Endothelial cell (in vitro differentiated cells): Measurements from ENCODE around the gene TRIM44. TPM values are rescaled to one million over a fixed set of nuclear protein-coding genes. Genes with fewer than 3 reads are reported as not detected.

Experiments
- DNase-seq: peaks from one replicate; pipeline ENCODE4 v3.0.0; 2021; ENCODE audit warnings: low spot score
- H3K27ac Mint-ChIP-seq: one replicate; pipeline ENCODE4 v1.8.0; 2021; ENCODE audit warnings: mixed read lengths, inconsistent platforms; ENCODE audit not compliant: unreplicated experiment
- H3K27me3 Mint-ChIP-seq: one replicate; pipeline ENCODE4 v1.8.0; 2021; ENCODE audit warnings: mild to moderate bottlenecking, moderate library complexity, mixed read lengths, inconsistent platforms; ENCODE audit not compliant: unreplicated experiment
- H3K36me3 Mint-ChIP-seq: one replicate; pipeline ENCODE4 v1.8.0; 2021; ENCODE audit warnings: mild to moderate bottlenecking, low read depth, mixed read lengths, inconsistent platforms; ENCODE audit not compliant: unreplicated experiment
- H3K4me1 Mint-ChIP-seq: one replicate; pipeline ENCODE4 v1.8.0; 2021; ENCODE audit warnings: mild to moderate bottlenecking, mixed read lengths, inconsistent platforms; ENCODE audit not compliant: unreplicated experiment
- H3K4me3 Mint-ChIP-seq: one replicate; pipeline ENCODE4 v1.8.0; 2021; ENCODE audit warnings: mild to moderate bottlenecking, mixed read lengths, inconsistent platforms; ENCODE audit not compliant: unreplicated experiment
- H3K9me3 Mint-ChIP-seq: one replicate; pipeline ENCODE4 v1.8.0; 2021; ENCODE audit warnings: mixed read lengths, inconsistent platforms; ENCODE audit not compliant: unreplicated experiment
- total RNA-seq: library from RNA; stranded (reverse); fragmentation: NEBNext Ultra II Directional; extraction: Animal tissue kit (Norgen Biotek cat#: 25700); gene quantifications from one replicate; pipeline ENCODE4 v1.2.1, GENCODE V29; 2021; ENCODE audit not compliant: unreplicated experiment
- TF ChIP-seq, protein P1 (sequence below): fragments of 200-600 bp; sonication (generic); IDR thresholded peaks from one replicate; pipeline ENCODE4 v1.5.0; 2021; ENCODE audit warnings: antibody characterized with exemption; ENCODE audit not compliant: unreplicated experiment

Gene TRIM44
- total RNA-seq, 1 donor from 2014 or later = 48.6 TPM

DNA sequence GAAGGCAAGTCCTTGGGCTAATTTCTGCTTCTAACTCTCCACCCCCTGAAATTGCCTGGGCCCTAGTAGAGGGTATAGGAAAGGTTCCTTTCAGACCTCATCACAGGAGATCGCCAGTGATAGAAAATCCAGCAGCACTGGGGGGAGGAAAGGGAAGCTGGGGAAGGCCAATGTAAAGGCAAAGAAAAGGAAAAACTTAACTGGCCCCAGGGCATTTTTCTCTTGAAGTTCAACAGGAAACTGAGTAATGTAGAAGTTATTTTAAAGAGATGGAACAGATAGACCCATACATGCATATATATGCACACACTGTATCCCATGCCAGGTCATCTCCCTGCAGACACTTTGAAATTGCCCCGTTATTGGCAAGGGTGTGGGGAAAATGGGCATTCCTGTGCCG is 134.0 kb downstream of the TRIM44 start:
- peaks cover 2% of the 10 kb centered on the region for H3K27me3 Mint-ChIP-seq
- peak; percentile 18 for DNase-seq
- H3K27ac Mint-ChIP-seq = peak overlapping the region; percentile 90
- H3K4me3 Mint-ChIP-seq = peak overlapping the region; percentile 44
- peaks cover 35% of the 10 kb centered on the region for H3K4me1 Mint-ChIP-seq
- peaks cover 6% of the 10 kb centered on the region for H3K36me3 Mint-ChIP-seq
- no peaks in the 10 kb centered on the region for H3K9me3 Mint-ChIP-seq
- TF ChIP-seq, protein P1, sequence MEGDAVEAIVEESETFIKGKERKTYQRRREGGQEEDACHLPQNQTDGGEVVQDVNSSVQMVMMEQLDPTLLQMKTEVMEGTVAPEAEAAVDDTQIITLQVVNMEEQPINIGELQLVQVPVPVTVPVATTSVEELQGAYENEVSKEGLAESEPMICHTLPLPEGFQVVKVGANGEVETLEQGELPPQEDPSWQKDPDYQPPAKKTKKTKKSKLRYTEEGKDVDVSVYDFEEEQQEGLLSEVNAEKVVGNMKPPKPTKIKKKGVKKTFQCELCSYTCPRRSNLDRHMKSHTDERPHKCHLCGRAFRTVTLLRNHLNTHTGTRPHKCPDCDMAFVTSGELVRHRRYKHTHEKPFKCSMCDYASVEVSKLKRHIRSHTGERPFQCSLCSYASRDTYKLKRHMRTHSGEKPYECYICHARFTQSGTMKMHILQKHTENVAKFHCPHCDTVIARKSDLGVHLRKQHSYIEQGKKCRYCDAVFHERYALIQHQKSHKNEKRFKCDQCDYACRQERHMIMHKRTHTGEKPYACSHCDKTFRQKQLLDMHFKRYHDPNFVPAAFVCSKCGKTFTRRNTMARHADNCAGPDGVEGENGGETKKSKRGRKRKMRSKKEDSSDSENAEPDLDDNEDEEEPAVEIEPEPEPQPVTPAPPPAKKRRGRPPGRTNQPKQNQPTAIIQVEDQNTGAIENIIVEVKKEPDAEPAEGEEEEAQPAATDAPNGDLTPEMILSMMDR = no peak

DNA sequence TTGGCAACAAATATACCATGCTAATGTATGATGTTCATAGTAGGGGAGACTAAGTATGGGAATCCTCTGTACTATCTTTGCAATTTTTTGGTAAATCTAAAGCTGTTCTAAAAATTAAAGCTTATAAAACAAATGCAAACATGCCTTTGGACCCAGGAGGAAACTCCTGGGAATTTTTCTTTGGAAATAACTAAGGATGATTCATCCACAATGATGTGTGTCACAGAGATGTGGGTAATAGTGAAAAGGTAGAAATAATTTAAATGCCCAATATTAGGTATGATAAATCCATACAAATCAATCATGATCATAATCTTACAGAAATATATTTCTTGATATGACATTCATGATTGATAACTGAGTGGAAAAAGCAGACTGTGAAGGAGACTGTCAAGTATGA is 135.8 kb downstream of the TRIM44 start:
- Mint-ChIP-seq H3K4me1 (peaks cover 35% of the 10 kb centered on the region), H3K36me3 (no peaks in the 10 kb centered on the region), H3K27ac (no peak overlapping the region), H3K9me3 (no peaks in the 10 kb centered on the region), H3K27me3 (peaks cover 2% of the 10 kb centered on the region), H3K4me3 (no peak overlapping the region)
- no peak for DNase-seq
- TF ChIP-seq, protein P1 = no peak

DNA sequence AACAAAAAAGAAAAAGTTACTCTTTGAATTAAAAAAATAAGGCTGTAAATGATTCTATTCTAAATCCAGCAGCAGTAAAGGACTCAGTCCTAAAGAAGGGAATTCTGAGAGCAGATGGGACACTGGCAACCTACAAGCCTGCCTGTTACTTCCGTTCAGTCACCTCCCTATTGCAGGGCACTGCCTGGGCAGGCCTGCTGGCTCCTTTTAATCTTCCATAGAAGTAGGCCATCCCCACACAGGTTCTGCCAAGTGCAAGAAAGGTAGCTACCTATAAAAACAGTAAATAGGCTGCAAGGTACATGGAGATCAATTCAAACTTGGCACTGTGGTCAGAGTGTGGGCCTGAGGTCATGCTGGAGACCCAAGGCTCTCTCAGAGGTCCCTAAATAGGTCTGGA is 136.4 kb downstream of the TRIM44 start:
- Mint-ChIP-seq H3K36me3 (no peaks in the 10 kb centered on the region), H3K27ac (no peak overlapping the region), H3K4me3 (no peak overlapping the region), H3K4me1 (peaks cover 35% of the 10 kb centered on the region), H3K9me3 (no peaks in the 10 kb centered on the region), H3K27me3 (peaks cover 2% of the 10 kb centered on the region)
- no peak for DNase-seq
- TF ChIP-seq, protein P1 = no peak

DNA sequence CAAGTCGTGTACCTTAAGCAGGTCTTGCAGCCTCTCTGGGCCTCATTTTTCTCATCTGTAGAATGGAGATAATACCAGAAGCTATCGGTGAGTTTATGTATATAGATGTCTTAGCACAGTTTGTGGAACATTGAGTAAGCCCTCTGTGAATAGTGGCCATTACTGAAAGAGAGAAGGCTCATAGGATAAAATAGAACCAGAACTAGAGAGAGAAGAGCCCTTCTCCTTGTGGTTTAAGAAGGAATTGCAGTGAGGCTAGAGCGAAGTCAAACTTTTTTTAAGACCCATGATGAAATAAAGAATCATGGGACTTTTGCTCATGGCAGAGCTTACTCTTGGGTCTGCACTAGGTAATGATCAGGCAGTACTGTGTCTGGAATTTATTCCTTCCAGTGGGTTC is 137.1 kb downstream of the TRIM44 start:
- no peaks in the 10 kb centered on the region for H3K9me3 Mint-ChIP-seq
- H3K4me3 Mint-ChIP-seq = no peak overlapping the region
- no peak overlapping the region for H3K27ac Mint-ChIP-seq
- no peaks in the 10 kb centered on the region for H3K36me3 Mint-ChIP-seq
- peaks cover 35% of the 10 kb centered on the region for H3K4me1 Mint-ChIP-seq
- TF ChIP-seq, protein P1 = peak; percentile 62
- no peak for DNase-seq
- H3K27me3 Mint-ChIP-seq = peaks cover 2% of the 10 kb centered on the region

DNA sequence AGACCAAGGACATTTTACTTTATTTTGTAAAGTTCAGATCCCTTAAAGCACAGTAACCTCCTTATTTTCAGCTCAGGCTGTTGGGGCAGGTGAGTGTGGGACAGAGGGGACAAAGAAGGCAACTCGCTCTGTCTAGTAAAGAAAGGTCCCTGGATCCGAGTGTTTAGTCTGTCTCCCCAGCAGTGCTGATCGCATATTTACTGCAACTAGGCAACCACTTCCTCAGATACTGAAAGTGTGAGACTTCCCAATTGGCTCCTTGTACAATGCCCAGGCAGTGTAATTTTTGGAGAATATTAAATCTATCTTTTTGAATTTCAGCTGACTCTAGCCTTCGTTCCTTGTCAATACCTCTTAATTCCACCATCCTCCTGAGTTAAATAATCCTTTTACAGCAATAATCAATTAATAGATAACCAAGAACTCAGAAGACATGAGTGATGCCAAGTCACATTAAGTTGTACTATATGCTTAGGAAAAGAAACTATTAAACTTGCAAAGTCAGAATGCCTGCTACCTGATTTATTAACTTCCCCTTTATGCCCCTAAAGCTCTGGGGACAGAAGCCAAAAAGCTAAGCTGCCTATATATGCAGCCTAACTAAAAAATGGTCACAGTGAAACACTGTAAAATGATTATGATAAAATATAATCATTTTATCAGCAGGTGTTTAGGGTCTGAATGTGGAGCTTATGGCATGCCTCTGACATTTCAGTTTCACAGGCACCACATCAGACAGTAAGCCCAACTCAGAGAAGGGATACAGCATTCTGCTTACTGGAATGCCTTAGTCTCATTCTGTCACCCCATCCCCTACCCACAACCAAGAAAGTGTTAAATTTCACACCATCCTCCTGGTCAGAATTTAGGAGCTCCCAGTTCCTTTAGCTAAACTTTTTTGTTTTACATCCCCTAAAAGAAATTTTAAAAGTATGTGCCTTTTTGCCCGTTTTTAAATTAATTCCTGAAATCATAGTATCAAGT is 138.7 kb downstream of the TRIM44 start:
- no peaks in the 10 kb centered on the region for H3K9me3 Mint-ChIP-seq
- no peaks in the 10 kb centered on the region for H3K36me3 Mint-ChIP-seq
- peaks cover 4% of the 10 kb centered on the region for H3K27me3 Mint-ChIP-seq
- DNase-seq = no peak
- no peak overlapping the region for H3K4me3 Mint-ChIP-seq
- peaks cover 27% of the 10 kb centered on the region for H3K4me1 Mint-ChIP-seq
- TF ChIP-seq, protein P1 = no peak
- peak overlapping the region; percentile 78 for H3K27ac Mint-ChIP-seq
